ENCODE measurements around the gene WNT3A. TPM values are rescaled to one million over a fixed set of nuclear protein-coding genes. Genes with fewer than 3 reads are reported as not detected.
A peak's percentile ranks its signal among the peaks of the same experiment; 100 is the strongest.

WNT3A gene
- total RNA-seq, 6 donors from 2014 or later = 1.0 to 19.6 (median 6.4) TPM

GRCh38 chr1:228082214-228082917 is 75.6 kb downstream of the WNT3A start, which contains the start of gene ARF1:
ARF1 (plus strand) TSS chr1:228082708; CDS start chr1:228097115, 14,407 bp downstream.
- ATAC-seq (ENCODE audit: low FRiP score in 2 of 2) = peak; percentile 96 to 97
- H3K4me1 ChIP-seq = peaks cover 43 to 53% (median 48%) of the 10 kb centered on the region in 4 donors

GRCh38 chr1:228082918-228083870 is 76.4 kb downstream of the WNT3A start:
- peak in 1 of 2 donors; percentile 33 for ATAC-seq (ENCODE audit: low FRiP score in 2 of 2)

More at GRCh38 chr1:228082214-228082917, 75.6 kb downstream of the WNT3A start, which contains the start of gene ARF1:
- 0% methylated on average over 8 to 14 of the region's 87 CpGs for whole genome bisulfite sequencing, 2 donors
- no peaks in the 10 kb centered on the region for H3K27me3 ChIP-seq
- peak in 3 of 4 donors; percentile 63 to 97 (median 97) for TF ChIP-seq POLR2A (IDR thresholded peaks at IDR 0.05)
- TF ChIP-seq POLR2AphosphoS5 (IDR thresholded peaks at IDR 0.05) = peak; percentile 91 to 94
- no peak for TF ChIP-seq EP300 (IDR thresholded peaks at IDR 0.05)
- TF ChIP-seq CTCF (IDR thresholded peaks at IDR 0.05) = peak in 5 of 6 experiments; percentile 16 to 65 (median 61)
- H3K4me3 ChIP-seq = peak within 1 kb of the TSS; percentile 75 to 93 (median 79)
- H3K27ac ChIP-seq = peak within 1 kb of the TSS; percentile 99 to 100 (median 99)
- DNase-seq = peak; percentile 95 to 99
- no peaks in the 10 kb centered on the region for H3K9me3 ChIP-seq
- H3K36me3 ChIP-seq = no peaks in the 10 kb centered on the region

GRCh38 chr1:228083871-228084278 is 77.1 kb downstream of the WNT3A start:
- Histone ChIP-seq H3K4me1 (peaks cover 58 to 68% (median 63%) of the 10 kb centered on the region in 4 donors), H3K36me3 (peaks cover 0 to 4% (median 2%) of the 10 kb centered on the region in 4 donors), H3K27me3 (no peaks in the 10 kb centered on the region), H3K4me3 (peak overlapping the region; percentile 67 to 93 (median 79)), H3K9me3 (no peaks in the 10 kb centered on the region), H3K27ac (peak overlapping the region; percentile 99 to 100 (median 99))
- DNase-seq (peak; percentile 36 to 46), ATAC-seq (ENCODE audit: low FRiP score in 2 of 2) (peak in 1 of 2 donors; percentile 27)
- WGBS, 2 donors = 2 to 9% methylated on average over 3 to 17 of the region's 17 CpGs
- peak in 1 of 4 donors; percentile 54 for TF ChIP-seq POLR2A (IDR thresholded peaks at IDR 0.05)
- no peak for TF ChIP-seq EP300 (IDR thresholded peaks at IDR 0.05)
- TF ChIP-seq POLR2AphosphoS5 (IDR thresholded peaks at IDR 0.05) = peak in 1 of 2 donors; percentile 7

More at GRCh38 chr1:228082918-228083870, 76.4 kb downstream of the WNT3A start:
- peak; percentile 57 to 81 for DNase-seq
- Histone ChIP-seq H3K4me3 (peak overlapping the region; percentile 67 to 93 (median 79)), H3K27ac (peak overlapping the region; percentile 99 to 100 (median 99)), H3K27me3 (no peaks in the 10 kb centered on the region), H3K4me1 (peaks cover 51 to 61% (median 56%) of the 10 kb centered on the region in 4 donors), H3K36me3 (no peaks in the 10 kb centered on the region), H3K9me3 (no peaks in the 10 kb centered on the region)
- TF ChIP-seq CTCF (IDR thresholded peaks at IDR 0.05) (no peak), POLR2A (IDR thresholded peaks at IDR 0.05) (peak in 1 of 4 donors; percentile 12)
- WGBS, 2 donors = 3% methylated on average over 32 of the region's 79 CpGs; no CpG with 5 or more reads in 1 of the 2 donors

- H3K4me1 ChIP-seq = peaks cover 62 to 72% (median 68%) of the 10 kb centered on the region in 4 donors
- TF ChIP-seq POLR2A (IDR thresholded peaks at IDR 0.05) = peak in 1 of 4 donors; percentile 25
- no peak for TF ChIP-seq CTCF (IDR thresholded peaks at IDR 0.05)
- peak; percentile 55 to 68 for TF ChIP-seq POLR2AphosphoS5 (IDR thresholded peaks at IDR 0.05)
- no peak for TF ChIP-seq EP300 (IDR thresholded peaks at IDR 0.05)
- peak in 1 of 2 donors; percentile 47 for DNase-seq
- H3K27me3 ChIP-seq = no peaks in the 10 kb centered on the region
- peak overlapping the region; percentile 99 to 100 (median 99) for H3K27ac ChIP-seq
- peak overlapping the region; percentile 67 to 93 (median 79) for H3K4me3 ChIP-seq
- peak in 1 of 2 donors; percentile 40 for ATAC-seq (ENCODE audit: low FRiP score in 2 of 2)
- 9 to 13% methylated on average over 3 of the region's 3 CpGs for WGBS, 2 donors
- H3K9me3 ChIP-seq = no peaks in the 10 kb centered on the region
- peaks cover 0 to 8% (median 5%) of the 10 kb centered on the region in 4 donors for H3K36me3 ChIP-seq
Measured at GRCh38 chr1:228084325-228084724, 77.5 kb downstream of the WNT3A start.

All from upper lobe of left lung (tissue), 6 donors.